Sigmoid colon (tissue), 7 donors: ENCODE data around the gene HELZ. TPM values are rescaled to one million over a fixed set of nuclear protein-coding genes. Genes with fewer than 3 reads are reported as not detected.

ENCODE experiments used
- DNase-seq: peaks from one replicate; pipeline ENCODE4 v3.0.0-alpha.2; 2019
- H3K27ac ChIP-seq, 4 donors: fragments of 200-600 bp; sonication (generic); one replicate each; pipeline ENCODE4 v1.5.1; 2016 to 2019; ENCODE audit warnings: mild to moderate bottlenecking in 1 of 4
- H3K27me3 ChIP-seq, 3 donors: fragments of 200-600 bp; sonication (generic); one replicate each; pipeline ENCODE4 v1.5.1; 2019; ENCODE audit warnings: mild to moderate bottlenecking in 1 of 3
- H3K36me3 ChIP-seq, 4 donors: fragments of 200-600 bp; sonication (generic); one replicate each; pipeline ENCODE4 v1.5.1; 2016 to 2019
- H3K4me1 ChIP-seq, 4 donors: fragments of 200-600 bp; sonication (generic); one replicate each; pipeline ENCODE4 v1.5.1; 2017 to 2019
- H3K4me3 ChIP-seq, 4 donors: fragments of 200-600 bp; sonication (generic); one replicate each; pipeline ENCODE4 v1.5.1; 2017 to 2019; ENCODE audit warnings: mild to moderate bottlenecking in 2 of 4, moderate library complexity in 1 of 4
- H3K9me3 ChIP-seq, 4 donors: fragments of 200-600 bp in 3 of 4; sonication (generic) in 3 of 4; one replicate each; pipeline versions ENCODE4 v1.5.1 to v1.6.1; 2013 to 2019
- CTCF ChIP-seq, 4 experiments: fragments of 450-650 bp in 3 of 4; fragments of 200-600 bp in 1 of 4; IDR thresholded peaks; one replicate each; pipeline ENCODE4 v1.5.1; 2016 to 2019; ENCODE audit warnings: antibody characterized with exemption in 4 of 4, mild to moderate bottlenecking in 3 of 4, moderate library complexity in 2 of 4
- EP300 ChIP-seq, 4 donors: sonication (generic); formaldehyde crosslinking; IDR thresholded peaks; one replicate each; pipeline ENCODE4 v1.6.1; 2017; ENCODE audit warnings: antibody characterized with exemption in 4 of 4
- POLR2A ChIP-seq, 2 donors: fragments of 450-650 bp; IDR thresholded peaks; one replicate each; pipeline ENCODE4 v1.6.1; 2016; ENCODE audit warnings: antibody characterized with exemption in 2 of 2, mild to moderate bottlenecking in 2 of 2, moderate library complexity in 2 of 2
- POLR2AphosphoS5 ChIP-seq, 4 donors: sonication (generic); formaldehyde crosslinking; IDR thresholded peaks; one replicate each; pipeline ENCODE4 v1.6.1; 2017; ENCODE audit warnings: antibody characterized with exemption in 4 of 4
- WGBS, 2 donors: extraction: QIAGEN DNeasy Blood & Tissue Kit; methylation state at CpG; one replicate each; pipeline ENCODE4 v1.1.7; 2013; 5-methylcytosine and 5-hydroxymethylcytosine counted together
- intact Hi-C: fragments of 100-400 bp; cut with DNase I; formaldehyde crosslinking; loops from one replicate; pipeline ENCODE4 v1.15.1; 2023
- polyA plus RNA-seq, 3 donors: library from polyadenylated mRNA; stranded (reverse); fragments of 200-250 nt; gene quantifications; one replicate each; pipeline ENCODE4 v1.2.3, GENCODE V29; 2013
- total RNA-seq, 4 donors: library from RNA; depleted of rRNA; stranded (reverse); fragments of >200 nt; gene quantifications; one replicate each; pipeline ENCODE4 v1.1.0, GENCODE V29; 2016
- donor health status: healthy with polysubstance abuse.
- donor health status: Bipolar disorder and iron deficiency.
- donor health status: healthy.

HELZ gene
- total and polyA plus RNA-seq, 7 donors = 2.4 to 61.5 (median 31.7) TPM

DNA sequence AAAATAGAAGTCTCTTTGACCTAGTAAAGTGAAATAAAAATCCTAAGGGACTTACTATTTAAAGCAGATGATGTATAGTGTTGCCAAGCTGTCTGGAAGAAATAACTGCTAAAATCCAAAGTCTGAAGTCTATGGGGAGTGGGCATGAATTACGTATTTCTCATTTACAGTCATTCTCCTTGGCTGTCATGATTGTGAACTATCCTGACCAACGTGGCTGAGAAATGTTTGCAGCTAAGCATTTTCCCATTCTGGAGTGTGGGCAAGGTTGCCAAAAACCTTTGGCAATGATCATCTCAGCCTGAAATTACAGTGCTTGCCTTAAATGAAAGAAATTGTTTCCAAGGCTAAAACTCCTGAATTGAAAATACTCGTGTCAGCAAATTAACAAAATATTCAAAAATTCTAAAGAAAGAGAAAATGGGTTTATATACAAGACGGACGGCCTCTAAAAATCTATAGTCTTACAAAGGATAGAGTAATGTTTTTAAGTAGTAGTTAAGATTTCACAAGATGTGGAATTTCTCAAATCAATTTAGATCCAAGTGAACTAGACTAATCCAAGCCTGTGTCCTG lies 123.6 kb downstream of the HELZ start:
- Histone ChIP-seq H3K27ac (no peak overlapping the region), H3K4me1 (peaks cover 0 to 5% (median 2%) of the 10 kb centered on the region in 4 donors), H3K36me3 (peaks cover 0 to 50% (median 13%) of the 10 kb centered on the region in 4 donors), H3K4me3 (no peak overlapping the region), H3K27me3 (no peaks in the 10 kb centered on the region), H3K9me3 (peaks cover 0 to 2% (median 0%) of the 10 kb centered on the region in 4 donors)
- TF ChIP-seq EP300 (IDR thresholded peaks at IDR 0.05) (no peak), CTCF (IDR thresholded peaks at IDR 0.05) (no peak), POLR2A (IDR thresholded peaks at IDR 0.05) (no peak), POLR2AphosphoS5 (IDR thresholded peaks at IDR 0.05) (no peak)
- 84 to 85% methylated on average over 5 of the region's 5 CpGs for WGBS, 2 donors
- intact Hi-C loops = no loop called here
- DNase-seq = no peak

DNA sequence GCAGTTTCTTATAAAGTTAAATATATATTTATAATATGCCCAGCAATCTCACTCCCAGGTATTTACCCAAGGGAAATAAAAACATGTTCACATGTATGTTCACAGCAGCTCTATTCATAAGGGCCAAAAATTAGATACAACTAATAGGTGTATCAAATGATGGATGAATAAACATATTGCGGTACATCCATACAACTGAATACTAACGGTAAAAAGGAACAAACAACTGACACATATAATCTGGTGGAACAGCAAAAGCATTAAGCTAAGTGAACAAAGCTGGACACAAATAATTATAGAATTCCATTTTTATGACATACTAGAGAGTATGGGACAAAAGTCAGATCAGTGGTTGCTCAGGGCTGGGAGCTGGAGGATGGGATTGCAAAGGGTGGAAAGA lies 125.9 kb downstream of the HELZ start:
- DNase-seq = no peak
- Histone ChIP-seq H3K9me3 (peaks cover 0 to 3% (median 0%) of the 10 kb centered on the region in 4 donors), H3K27me3 (no peaks in the 10 kb centered on the region), H3K4me1 (peaks cover 0 to 5% (median 2%) of the 10 kb centered on the region in 4 donors), H3K36me3 (peaks cover 0 to 66% (median 15%) of the 10 kb centered on the region in 4 donors), H3K27ac (no peak overlapping the region), H3K4me3 (no peak overlapping the region)
- TF ChIP-seq POLR2AphosphoS5 (IDR thresholded peaks at IDR 0.05) (no peak), POLR2A (IDR thresholded peaks at IDR 0.05) (no peak), CTCF (IDR thresholded peaks at IDR 0.05) (no peak), EP300 (IDR thresholded peaks at IDR 0.05) (no peak)
- WGBS, 2 donors = 99% methylated on average over 2 of the region's 2 CpGs
- intact Hi-C loops = no loop called here

GRCh38 chr17:67116045-67116575 lies 128.9 kb downstream of the HELZ start:
- Histone ChIP-seq H3K27me3 (no peaks in the 10 kb centered on the region), H3K9me3 (peaks cover 0 to 3% (median 0%) of the 10 kb centered on the region in 4 donors), H3K4me3 (no peak overlapping the region), H3K36me3 (peaks cover 0 to 75% (median 11%) of the 10 kb centered on the region in 4 donors), H3K27ac (no peak overlapping the region), H3K4me1 (peaks cover 0 to 1% (median under 1%) of the 10 kb centered on the region in 4 donors)
- TF ChIP-seq POLR2AphosphoS5 (IDR thresholded peaks at IDR 0.05) = no peak
- no peak for TF ChIP-seq CTCF (IDR thresholded peaks at IDR 0.05)
- no peak for TF ChIP-seq EP300 (IDR thresholded peaks at IDR 0.05)
- TF ChIP-seq POLR2A (IDR thresholded peaks at IDR 0.05) = no peak
- no peak for DNase-seq
- WGBS, 2 donors = 95 to 100% methylated on average over 1 of the region's 1 CpG
- intact Hi-C loops = no loop called here

DNA sequence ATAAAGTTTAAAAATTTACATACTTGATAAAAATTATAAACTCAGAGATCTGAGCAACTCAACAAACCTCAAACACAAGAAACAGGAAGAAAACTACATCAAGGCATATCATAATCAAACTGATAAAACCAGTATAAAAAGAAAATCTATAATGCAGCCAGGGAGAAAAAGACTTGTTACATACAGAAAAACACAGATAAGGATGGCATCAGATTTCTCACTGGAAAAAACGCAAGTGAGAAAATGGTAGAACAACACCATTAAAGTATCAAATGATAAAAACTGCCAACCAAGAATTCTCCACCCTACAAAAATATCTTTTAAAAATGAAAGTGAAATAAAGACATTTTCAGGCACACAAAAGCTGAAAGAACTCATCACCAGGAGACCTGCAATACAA lies 129.6 kb downstream of the HELZ start:
- peaks cover 0 to 76% (median 13%) of the 10 kb centered on the region in 4 donors for H3K36me3 ChIP-seq
- H3K27ac ChIP-seq = no peak overlapping the region
- no peaks in the 10 kb centered on the region for H3K4me1 ChIP-seq
- TF ChIP-seq EP300 (IDR thresholded peaks at IDR 0.05) = no peak
- no peak for TF ChIP-seq POLR2AphosphoS5 (IDR thresholded peaks at IDR 0.05)
- TF ChIP-seq POLR2A (IDR thresholded peaks at IDR 0.05) = no peak
- TF ChIP-seq CTCF (IDR thresholded peaks at IDR 0.05) = no peak
- H3K9me3 ChIP-seq = peaks cover 0 to 3% (median 0%) of the 10 kb centered on the region in 4 donors
- no peak for DNase-seq
- H3K4me3 ChIP-seq = no peak overlapping the region
- WGBS, 2 donors = 94 to 100% methylated on average over 1 of the region's 1 CpG
- H3K27me3 ChIP-seq = no peaks in the 10 kb centered on the region
- intact Hi-C loops = no loop called here
